Measurements from ENCODE around the gene EXOC6B.

Gene EXOC6B

GRCh38 chr2:72341639-72342038 is 484.2 kb downstream of the EXOC6B start (continued):
- TF ChIP-seq POU6F1 (CRISPR knock-in tag; IDR thresholded peaks at IDR 0.05; ENCODE audit: borderline replicate concordance, low read depth) (no peak), GLIS3 (CRISPR knock-in tag; IDR thresholded peaks at IDR 0.05) (no peak), BACH2 (CRISPR knock-in tag; IDR thresholded peaks at IDR 0.05; ENCODE audit: borderline replicate concordance) (no peak), ZFP3 (CRISPR knock-in tag; IDR thresholded peaks at IDR 0.05) (no peak), ZNF70 (CRISPR knock-in tag; IDR thresholded peaks at IDR 0.05) (no peak), TCF4 (CRISPR knock-in tag; IDR thresholded peaks at IDR 0.05; ENCODE audit: borderline replicate concordance) (no peak), CSDC2 (CRISPR knock-in tag; IDR thresholded peaks at IDR 0.05) (no peak), OSR1 (CRISPR knock-in tag; IDR thresholded peaks at IDR 0.05) (no peak)

- ATAC-seq, result no peak
- TF ChIP-seq POU6F1 (CRISPR knock-in tag; IDR thresholded peaks at IDR 0.05; ENCODE audit: borderline replicate concordance, low read depth) (no peak), SNAI2 (CRISPR knock-in tag; IDR thresholded peaks at IDR 0.05) (no peak), RARB (CRISPR knock-in tag; IDR thresholded peaks at IDR 0.05) (no peak), ESRRG (CRISPR knock-in tag; IDR thresholded peaks at IDR 0.05) (no peak), ISL1 (CRISPR knock-in tag; IDR thresholded peaks at IDR 0.05) (no peak), PATZ1 (CRISPR knock-in tag; IDR thresholded peaks at IDR 0.05; ENCODE audit: borderline replicate concordance) (no peak), TOX (CRISPR knock-in tag; IDR thresholded peaks at IDR 0.05; ENCODE audit: borderline replicate concordance) (no peak), GLIS3 (CRISPR knock-in tag; IDR thresholded peaks at IDR 0.05) (no peak), ZNF70 (CRISPR knock-in tag; IDR thresholded peaks at IDR 0.05) (no peak), BACH2 (CRISPR knock-in tag; IDR thresholded peaks at IDR 0.05; ENCODE audit: borderline replicate concordance) (no peak), ZNF8 (CRISPR knock-in tag; IDR thresholded peaks at IDR 0.05) (no peak), ZFP3 (CRISPR knock-in tag; IDR thresholded peaks at IDR 0.05) (no peak), ZFP30 (CRISPR knock-in tag; IDR thresholded peaks at IDR 0.05) (no peak), CSRNP3 (CRISPR knock-in tag; IDR thresholded peaks at IDR 0.05) (no peak), ARNTL (CRISPR knock-in tag; IDR thresholded peaks at IDR 0.05; ENCODE audit: borderline replicate concordance, low read depth) (no peak), PPARA (CRISPR knock-in tag; IDR thresholded peaks at IDR 0.05; ENCODE audit: borderline replicate concordance) (no peak)
Measured at GRCh38 chr2:72340665-72341064, 485.2 kb downstream of the EXOC6B start.

GRCh38 chr2:72338076-72338475 is 487.8 kb downstream of the EXOC6B start:
- no peak for ATAC-seq
- TF ChIP-seq ESRRG (CRISPR knock-in tag; IDR thresholded peaks at IDR 0.05) (no peak), RARB (CRISPR knock-in tag; IDR thresholded peaks at IDR 0.05) (no peak), ZFP30 (CRISPR knock-in tag; IDR thresholded peaks at IDR 0.05) (no peak), ARNTL (CRISPR knock-in tag; IDR thresholded peaks at IDR 0.05; ENCODE audit: borderline replicate concordance, low read depth) (no peak), POU6F1 (CRISPR knock-in tag; IDR thresholded peaks at IDR 0.05; ENCODE audit: borderline replicate concordance, low read depth) (no peak), PATZ1 (CRISPR knock-in tag; IDR thresholded peaks at IDR 0.05; ENCODE audit: borderline replicate concordance) (no peak)

Data from SK-N-SH treated with all-trans-retinoic acid at 6 μM for 48 hours (cell line).